Measurements from ENCODE around the gene CFAP74. TPM values are rescaled to one million over a fixed set of nuclear protein-coding genes. Genes with fewer than 3 reads are reported as not detected.

CFAP74 gene
- total RNA-seq, 1 experiment from 2014 or later = 0.28 TPM

- no peak for DNase-seq
- Histone ChIP-seq H4K20me1 (ENCODE audit: control insufficient read depth, insufficient read depth, insufficient read length) (no peaks in the 10 kb centered on the region), H3K56ac (ENCODE audit: insufficient read length, low read depth, low read length) (no peak overlapping the region), H3K79me2 (ENCODE audit: insufficient read depth, low read length) (no peaks in the 10 kb centered on the region), H3K4ac (ENCODE audit: low read depth, low read length) (no peak overlapping the region), H3K79me1 (ENCODE audit: insufficient read depth, low read depth, low read length, poor library complexity, severe bottlenecking) (no peaks in the 10 kb centered on the region), H2AK5ac (ENCODE audit: insufficient read length, low read length) (no peak overlapping the region), H4K8ac (replicated peaks; ENCODE audit: insufficient read length, low read depth, low read length) (no peak overlapping the region), H2BK20ac (ENCODE audit: low read depth, low read length, poor library complexity, severe bottlenecking) (no peak overlapping the region), H3K23ac (ENCODE audit: insufficient read length, low read depth, low read length) (no peak overlapping the region), H3K14ac (ENCODE audit: insufficient read depth, low read length) (no peak overlapping the region; the same call in 1 of the 2 replicates), H2BK15ac (ENCODE audit: low read depth, low read length) (no peak overlapping the region), H3K4me2 (ENCODE audit: insufficient read depth, insufficient read length, low read length) (no peak overlapping the region), H3K9me3 (ENCODE audit: control insufficient read depth, low read depth, low read length) (no peaks in the 10 kb centered on the region), H3K27me3 (ENCODE audit: insufficient read depth, low read length) (no peaks in the 10 kb centered on the region), H2BK5ac (ENCODE audit: insufficient read length, low read length) (no peak overlapping the region), H3K18ac (ENCODE audit: insufficient read length, low read depth, low read length) (no peak overlapping the region), H2BK120ac (ENCODE audit: low read depth, low read length, poor library complexity, severe bottlenecking) (no peak overlapping the region), H3K27ac (ENCODE audit: insufficient read length, low read depth, low read length) (no peak overlapping the region), H3K9ac (ENCODE audit: extremely low read depth, insufficient read length, low read length) (no peak overlapping the region), H3K23me2 (ENCODE audit: insufficient read length, low read depth, low read length, poor library complexity, severe bottlenecking) (no peaks in the 10 kb centered on the region), H4K5ac (ENCODE audit: insufficient read length, low read depth, low read length) (no peak overlapping the region), H3K4me1 (ENCODE audit: insufficient read depth, low read length) (no peaks in the 10 kb centered on the region; the same call in 1 of the 2 replicates), H3T11ph (ENCODE audit: low read length) (no peak overlapping the region), H2BK12ac (ENCODE audit: insufficient read length, low read depth, low read length) (no peak overlapping the region), H4K91ac (ENCODE audit: insufficient read length, low read depth, low read length) (no peak overlapping the region), H2AFZ (ENCODE audit: low read length) (no peak overlapping the region)
- Mint-ChIP-seq H3K4me1 (peaks cover 7 to 17% of the 10 kb centered on the region in 2 experiments), H3K27ac (no peak overlapping the region), H3K27me3 (ENCODE audit: low read depth) (peaks cover 1% of the 10 kb centered on the region; the same call in 1 of the 2 replicates), H3K9me3 (no peaks in the 10 kb centered on the region), H3K36me3 (ENCODE audit: insufficient read depth in 1 of 3, low read depth in 3 of 3) (no peaks in the 10 kb centered on the region), H3K4me3 (no peak overlapping the region)
- no peak for TF ChIP-seq CTCF (conservative IDR thresholded peaks at IDR 0.05)
- WGBS (ENCODE audit: extremely low coverage, insufficient read length, low lambda C conversion rate) = no CpG with 5 or more reads among the region's 13 CpGs
Observed at GRCh38 chr1:1987142-1987510, 16.5 kb downstream of the CFAP74 start.
